GM21515 (cell line): ENCODE results near the gene SLC6A6.

Experiments
- ATAC-seq: cut with Tn5 transposase; IDR thresholded peaks from one replicate; pipeline ENCODE4 v1.9.1; 2021; ENCODE audit not compliant: unreplicated experiment

Gene SLC6A6

GRCh38 chr3:14371573-14372474 is 30.6 kb upstream of the SLC6A6 start:
- ATAC-seq: no peak

GRCh38 chr3:14372587-14372986 is 29.8 kb upstream of the SLC6A6 start:
- no peak for ATAC-seq

GRCh38 chr3:14373753-14374376 is 28.5 kb upstream of the SLC6A6 start:
- no peak for ATAC-seq

GRCh38 chr3:14374444-14374883 is 27.9 kb upstream of the SLC6A6 start:
- no peak for ATAC-seq

GRCh38 chr3:14375192-14375591 is 27.2 kb upstream of the SLC6A6 start:
- ATAC-seq: no peak

- ATAC-seq: no peak
Observed at GRCh38 chr3:14376348-14377043, 25.9 kb upstream of the SLC6A6 start.

- ATAC-seq: no peak
Observed at GRCh38 chr3:14377044-14377837, 25.2 kb upstream of the SLC6A6 start.

- peak; percentile 59 for ATAC-seq
Observed at GRCh38 chr3:14377838-14378169, 24.6 kb upstream of the SLC6A6 start.

- no peak for ATAC-seq
Observed at GRCh38 chr3:14378415-14378814, 24.0 kb upstream of the SLC6A6 start.

GRCh38 chr3:14379843-14380242 is 22.6 kb upstream of the SLC6A6 start:
- ATAC-seq: no peak

- ATAC-seq: no peak
Observed at GRCh38 chr3:14386254-14386653, 16.2 kb upstream of the SLC6A6 start.

GRCh38 chr3:14388201-14388600 is 14.2 kb upstream of the SLC6A6 start:
- ATAC-seq: no peak

GRCh38 chr3:14389166-14389606 is 13.2 kb upstream of the SLC6A6 start:
- no peak for ATAC-seq

GRCh38 chr3:14389716-14390115 is 12.7 kb upstream of the SLC6A6 start:
- no peak for ATAC-seq

GRCh38 chr3:14391033-14391432 is 11.4 kb upstream of the SLC6A6 start:
- no peak for ATAC-seq

GRCh38 chr3:14392231-14392630 is 10.2 kb upstream of the SLC6A6 start:
- ATAC-seq: no peak

- ATAC-seq: no peak
Observed at GRCh38 chr3:14392803-14393319, 9.5 kb upstream of the SLC6A6 start.

GRCh38 chr3:14393440-14394106 is 8.8 kb upstream of the SLC6A6 start:
- no peak for ATAC-seq

- ATAC-seq: no peak
Observed at GRCh38 chr3:14396031-14396692, 6.2 kb upstream of the SLC6A6 start.

- ATAC-seq: no peak
Observed at GRCh38 chr3:14397046-14397445, 5.4 kb upstream of the SLC6A6 start.
